NOMO-1 treated with DMSO at 0.1 percent for 48 hours (cell line): Measurements from ENCODE around the gene GRIFIN.

Source experiments
- DNase-seq: peaks from one replicate; lab custom pipeline; 2025; ENCODE audit not compliant: unreplicated experiment; lab: John Stamatoyannopoulos, UW

Gene GRIFIN

GRCh38 chr7:2513702-2514101 lies 37.5 kb upstream of the GRIFIN start:
- no peak for DNase-seq

- DNase-seq = no peak
These were observed 36.5 kb upstream of the GRIFIN start for GRCh38 chr7:2512713-2513112.

GRCh38 chr7:2512179-2512661 lies 36.0 kb upstream of the GRIFIN start:
- no peak for DNase-seq

GRCh38 chr7:2511769-2512168 lies 35.6 kb upstream of the GRIFIN start:
- no peak for DNase-seq

GRCh38 chr7:2510909-2511768 lies 34.9 kb upstream of the GRIFIN start:
- DNase-seq = peak; percentile 70

GRCh38 chr7:2510130-2510776 lies 34.1 kb upstream of the GRIFIN start:
- no peak for DNase-seq

- DNase-seq = no peak
These were observed 33.2 kb upstream of the GRIFIN start for GRCh38 chr7:2509298-2509906.

GRCh38 chr7:2508327-2509215 lies 32.4 kb upstream of the GRIFIN start:
- peak; percentile 76 for DNase-seq

GRCh38 chr7:2507917-2508306 lies 31.7 kb upstream of the GRIFIN start:
- DNase-seq = no peak

- DNase-seq = no peak
These were observed 31.2 kb upstream of the GRIFIN start for GRCh38 chr7:2507208-2507916.

- DNase-seq = no peak
These were observed 29.2 kb upstream of the GRIFIN start for GRCh38 chr7:2505401-2505800.

GRCh38 chr7:2504889-2505375 lies 28.7 kb upstream of the GRIFIN start:
- DNase-seq = no peak

- no peak for DNase-seq
These were observed 28.1 kb upstream of the GRIFIN start for GRCh38 chr7:2504128-2504888.

- DNase-seq = no peak
These were observed 27.1 kb upstream of the GRIFIN start for GRCh38 chr7:2503056-2503941.

GRCh38 chr7:2502647-2502966 lies 26.4 kb upstream of the GRIFIN start:
- no peak for DNase-seq

- no peak for DNase-seq
These were observed 25.9 kb upstream of the GRIFIN start for GRCh38 chr7:2501947-2502646.

- DNase-seq = no peak
These were observed 24.5 kb upstream of the GRIFIN start for GRCh38 chr7:2500701-2501100.
